ENCODE data around the gene SH2D2A.

DNA sequence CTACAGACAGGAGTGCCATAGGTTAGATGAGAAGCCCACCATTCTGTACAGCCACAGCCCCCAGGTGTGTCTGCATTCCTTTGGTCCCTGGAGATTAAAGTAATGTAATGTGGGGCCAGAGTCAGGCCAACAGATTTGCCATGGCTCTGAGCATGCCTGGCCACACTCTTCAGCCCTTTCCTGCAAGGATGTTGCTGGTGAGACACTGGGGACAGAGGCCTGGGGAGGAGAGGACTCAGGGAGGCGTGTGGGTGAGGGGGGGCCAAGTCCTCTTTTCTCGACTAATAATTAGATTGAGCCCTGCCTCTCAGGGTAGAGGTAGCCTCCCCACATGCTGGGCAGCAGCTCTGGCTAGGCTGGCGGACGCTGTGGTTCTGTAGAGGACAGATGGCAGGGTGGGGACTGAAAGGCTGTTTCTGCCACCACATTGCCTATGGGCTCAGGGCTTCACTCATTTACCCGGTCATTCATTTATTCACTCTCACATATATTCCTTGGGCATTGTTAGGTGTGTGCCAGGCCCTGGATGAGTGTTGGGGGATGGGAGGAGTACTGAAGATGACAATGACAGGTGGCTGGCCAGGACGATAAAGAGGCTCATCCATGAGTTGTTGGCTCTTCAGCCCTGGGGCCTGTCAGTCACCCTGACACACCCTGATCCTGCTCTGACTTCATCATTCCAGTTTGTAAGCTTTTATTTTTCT lies 56.4 kb downstream of the SH2D2A start:
- TF ChIP-seq CTCF (IDR thresholded peaks at IDR 0.05; ENCODE audit: low read depth, low read length): no peak
- TF ChIP-seq POLR2A (IDR thresholded peaks at IDR 0.05; ENCODE audit: extremely low read depth, insufficient read length): no peak
- TF ChIP-seq, protein P1, sequence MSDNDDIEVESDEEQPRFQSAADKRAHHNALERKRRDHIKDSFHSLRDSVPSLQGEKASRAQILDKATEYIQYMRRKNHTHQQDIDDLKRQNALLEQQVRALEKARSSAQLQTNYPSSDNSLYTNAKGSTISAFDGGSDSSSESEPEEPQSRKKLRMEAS (IDR thresholded peaks at IDR 0.05; ENCODE audit: low read depth, low read length): no peak
- TF ChIP-seq MYC (IDR thresholded peaks at IDR 0.05; ENCODE audit: low read depth, low read length): no peak

All from NB4 (cell line).